GM21737 (cell line): ENCODE results near the gene MINDY1.

Source experiments
- ATAC-seq: cut with Tn5 transposase; IDR thresholded peaks from one replicate; pipeline ENCODE4 v1.9.1; 2021; ENCODE audit warnings: mild to moderate bottlenecking, moderate library complexity; ENCODE audit not compliant: unreplicated experiment

MINDY1 gene

GRCh38 chr1:151012684-151013471 lies 6.2 kb upstream of the MINDY1 start:
- no peak for ATAC-seq

DNA sequence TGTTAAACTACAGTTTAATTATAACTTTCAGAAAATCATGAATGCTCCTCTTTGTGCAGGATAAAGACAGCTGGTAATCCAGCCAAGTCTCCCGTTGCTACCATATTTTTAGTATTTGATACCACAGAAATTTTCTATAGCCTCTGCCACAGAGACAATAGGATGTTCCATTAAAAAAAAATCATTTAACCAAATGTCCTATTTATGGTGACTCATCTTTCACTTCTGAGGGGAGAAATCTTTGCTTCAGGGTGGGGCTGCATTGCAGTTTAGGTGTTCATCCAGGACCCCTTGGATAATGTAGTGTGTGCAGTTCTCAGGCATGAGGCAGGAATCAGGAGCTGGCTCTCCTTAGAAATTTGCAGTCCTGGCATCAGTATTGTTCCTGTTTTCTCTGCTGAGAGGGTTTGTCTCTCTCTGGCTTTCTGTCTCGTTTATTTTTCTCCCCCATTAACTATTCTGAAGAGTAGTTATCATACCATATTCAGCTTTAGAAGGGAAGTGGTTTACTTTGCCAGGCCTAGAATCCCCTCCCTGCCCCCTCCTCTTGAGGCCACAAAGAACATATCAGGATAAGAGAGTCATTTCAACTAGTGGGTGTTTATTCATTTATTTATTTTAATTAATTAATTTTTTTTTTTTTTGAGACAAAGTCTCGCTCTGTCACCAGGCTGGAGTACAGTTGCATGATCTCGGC lies 4.6 kb upstream of the MINDY1 start:
- ATAC-seq = no peak

DNA sequence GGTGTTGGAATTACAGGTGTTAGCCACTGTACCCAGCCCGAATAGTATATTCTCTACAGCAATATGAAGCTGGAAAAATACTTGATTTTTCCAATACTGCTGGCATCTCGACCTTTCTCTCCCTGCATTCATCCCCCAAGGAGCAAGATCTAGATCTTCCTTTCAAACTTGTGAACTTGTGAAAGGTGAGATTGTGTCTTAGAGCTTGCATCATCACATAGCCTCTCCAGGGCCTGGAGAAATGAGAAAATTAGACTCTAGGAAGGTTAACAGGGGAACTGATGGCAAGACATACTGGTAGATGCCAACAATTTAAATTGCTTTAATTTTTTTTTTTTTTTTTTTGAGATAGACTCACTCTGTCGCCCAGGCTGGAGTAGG lies 3.6 kb upstream of the MINDY1 start:
- no peak for ATAC-seq

DNA sequence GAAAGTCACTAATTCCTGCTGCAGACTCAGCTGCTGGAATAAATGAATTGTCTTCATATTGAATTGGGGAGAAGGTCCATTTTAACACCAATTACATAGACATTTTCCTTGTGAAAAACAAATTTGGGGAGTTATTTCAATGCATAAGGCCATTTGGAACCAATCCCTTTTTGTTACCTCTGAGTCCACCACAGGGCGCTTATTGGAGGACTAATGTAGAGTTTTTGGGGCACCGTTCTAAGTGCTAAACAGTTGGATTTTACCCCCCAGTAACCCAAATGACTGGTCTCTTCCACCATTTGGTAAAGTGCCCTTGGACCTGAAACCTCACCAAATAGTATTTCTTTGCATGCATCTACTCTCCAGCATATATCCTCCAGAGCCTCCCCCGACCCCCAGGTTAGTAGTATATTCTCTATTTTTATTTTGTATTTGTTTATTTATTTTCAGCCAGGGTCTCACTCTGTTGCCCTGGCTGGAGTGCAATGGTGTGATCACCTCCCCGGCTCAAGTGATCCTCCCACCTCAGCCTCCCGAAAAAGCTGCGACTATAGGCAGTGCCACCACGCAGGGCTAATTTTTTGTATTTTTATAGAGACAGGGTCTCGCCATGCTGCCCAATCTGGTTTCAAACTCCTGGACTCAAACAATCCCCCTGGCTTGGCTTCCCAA lies 3.1 kb upstream of the MINDY1 start:
- ATAC-seq = no peak

DNA sequence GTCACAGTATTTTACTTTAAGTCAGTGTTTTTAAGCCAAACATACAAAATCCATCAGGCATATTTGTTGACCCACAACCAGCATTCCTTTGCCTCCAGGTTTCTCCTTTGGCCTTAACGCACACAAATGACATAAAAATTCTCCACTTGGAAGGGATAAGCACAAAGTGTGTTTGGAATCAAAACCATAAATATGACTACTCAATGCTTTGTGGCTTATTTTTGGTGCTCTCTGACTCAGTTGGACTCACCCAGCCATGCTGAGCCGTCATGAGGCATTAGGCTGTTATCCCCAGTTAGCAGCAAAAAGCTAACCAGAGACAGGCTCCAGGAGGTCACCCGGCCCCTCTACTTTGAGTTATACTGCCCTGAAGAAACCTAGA lies 2.5 kb upstream of the MINDY1 start:
- ATAC-seq = no peak

DNA sequence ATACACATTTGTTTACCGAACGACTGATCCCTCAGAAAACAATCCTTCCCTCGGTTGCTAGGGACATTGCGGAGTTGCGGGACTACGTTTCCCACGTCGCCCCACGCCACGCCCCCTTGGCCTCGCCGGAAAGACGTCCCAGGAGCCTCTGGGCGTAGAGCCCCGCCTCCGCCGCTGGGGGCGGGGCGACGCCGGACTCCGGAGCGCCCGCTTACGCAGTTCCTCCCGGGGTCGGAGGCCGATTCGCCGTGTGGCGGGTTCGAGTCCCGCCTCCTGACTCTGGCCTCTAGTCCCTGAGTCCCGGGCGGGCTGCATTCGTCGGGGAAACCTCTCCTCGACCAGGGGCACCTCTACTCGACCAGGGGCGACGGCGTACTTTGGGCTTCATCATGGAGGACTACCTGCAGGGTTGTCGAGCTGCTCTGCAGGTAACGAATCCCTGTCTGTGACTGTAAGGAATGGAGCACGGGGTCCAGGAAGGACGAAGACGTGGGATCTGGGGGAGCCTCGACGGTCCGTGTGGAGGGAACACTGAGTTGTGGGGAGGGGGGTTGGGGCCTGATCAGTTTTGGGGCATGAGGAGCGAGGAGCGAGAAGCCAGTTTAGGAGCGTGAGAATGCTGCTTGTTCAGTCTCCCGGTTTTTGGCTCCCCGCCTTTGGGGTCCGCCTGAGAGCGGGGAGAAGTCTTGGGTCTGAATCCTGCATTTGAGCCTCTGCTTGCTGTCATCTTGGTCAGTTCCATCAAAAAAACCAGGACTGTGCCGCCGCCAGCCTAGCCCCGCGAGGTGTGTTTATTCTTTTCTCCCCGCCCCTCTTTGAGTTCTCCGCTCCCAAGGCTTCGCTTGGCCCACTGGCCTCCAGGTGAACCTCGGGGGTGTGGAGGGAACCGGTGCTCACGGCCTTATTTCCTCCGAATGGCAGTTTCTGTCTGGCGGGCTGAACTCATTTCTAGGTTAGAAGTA lies 1.8 kb upstream of the MINDY1 start, which contains the start of gene PRUNE1:
TSS of gene PRUNE1 (plus strand) at position 206 of the 962 bp plus-strand sequence. CDS start at position 390, 184 bp downstream.
- peak; percentile 84 for ATAC-seq

GRCh38 chr1:151007853-151008243 lies 1.1 kb upstream of the MINDY1 start:
- peak; percentile 2 for ATAC-seq

DNA sequence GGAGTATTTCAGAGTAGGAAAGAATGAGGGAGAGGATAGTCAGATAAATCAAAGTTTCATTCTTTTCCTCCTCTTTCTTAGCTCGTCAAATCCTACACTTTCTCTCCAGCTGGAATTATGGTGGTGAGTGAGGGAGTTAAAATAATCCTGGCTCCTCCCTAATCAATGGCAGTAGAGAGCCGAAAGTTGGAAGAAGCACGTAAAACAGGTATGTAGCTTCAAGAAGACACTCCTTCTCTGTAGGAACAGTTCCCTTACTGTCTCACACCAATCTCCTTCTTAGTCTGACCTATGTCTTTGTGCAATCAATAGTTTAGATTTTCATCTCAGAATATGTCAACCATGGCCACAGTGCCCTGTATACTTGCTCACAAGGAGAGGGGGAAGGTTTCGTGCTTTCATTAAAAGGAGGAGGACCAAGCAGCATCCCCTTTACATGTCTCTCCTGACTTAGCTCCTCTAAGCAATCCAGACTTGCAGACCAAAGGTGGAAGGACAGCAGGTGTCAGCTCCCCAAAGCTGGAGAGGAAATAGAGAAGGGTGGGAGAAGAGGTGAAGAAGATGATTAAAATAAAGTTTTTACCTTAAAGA lies 878 bp downstream of the MINDY1 start:
- no peak for ATAC-seq

DNA sequence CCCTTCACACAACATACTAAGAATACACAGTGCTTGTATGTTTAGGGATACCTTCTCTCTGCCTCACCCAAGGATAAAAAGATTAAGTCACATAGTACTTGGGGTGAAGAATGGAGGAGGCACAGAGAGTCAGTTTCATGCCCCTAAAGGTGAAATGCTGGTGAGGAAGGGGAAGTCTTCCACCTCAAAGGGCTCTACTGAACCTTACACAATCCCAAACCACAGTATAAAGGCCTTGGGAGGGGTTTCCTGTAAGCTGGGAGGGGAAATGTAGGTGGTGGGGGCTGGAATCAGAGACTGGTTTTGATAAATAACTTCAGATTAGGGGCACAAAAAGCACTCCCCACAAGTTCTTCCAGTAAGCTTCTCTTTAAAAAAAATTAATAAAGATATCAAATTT lies 3.5 kb downstream of the MINDY1 start:
- ATAC-seq = no peak

DNA sequence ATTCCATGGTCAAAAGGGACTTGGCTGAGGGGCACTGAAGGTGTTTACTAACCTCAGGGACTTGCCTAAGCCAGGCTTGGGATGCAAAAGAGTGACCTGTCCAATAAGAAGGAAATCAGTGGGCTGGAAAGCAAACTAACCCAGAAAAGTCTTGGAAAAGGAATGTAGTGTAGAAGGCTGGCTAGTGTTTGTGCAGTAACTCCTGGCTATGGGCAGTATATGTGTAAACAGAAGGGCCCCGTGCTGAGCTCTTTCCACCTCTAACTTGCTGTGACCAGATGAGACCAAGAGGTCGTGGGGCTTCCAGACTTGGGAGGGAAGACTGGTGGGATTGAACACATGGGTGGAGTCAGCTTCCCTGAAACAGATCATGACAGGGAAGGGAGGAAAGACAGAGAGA lies 4.1 kb downstream of the MINDY1 start:
- no peak for ATAC-seq

GRCh38 chr1:151002051-151002450 lies 4.7 kb downstream of the MINDY1 start:
- no peak for ATAC-seq

DNA sequence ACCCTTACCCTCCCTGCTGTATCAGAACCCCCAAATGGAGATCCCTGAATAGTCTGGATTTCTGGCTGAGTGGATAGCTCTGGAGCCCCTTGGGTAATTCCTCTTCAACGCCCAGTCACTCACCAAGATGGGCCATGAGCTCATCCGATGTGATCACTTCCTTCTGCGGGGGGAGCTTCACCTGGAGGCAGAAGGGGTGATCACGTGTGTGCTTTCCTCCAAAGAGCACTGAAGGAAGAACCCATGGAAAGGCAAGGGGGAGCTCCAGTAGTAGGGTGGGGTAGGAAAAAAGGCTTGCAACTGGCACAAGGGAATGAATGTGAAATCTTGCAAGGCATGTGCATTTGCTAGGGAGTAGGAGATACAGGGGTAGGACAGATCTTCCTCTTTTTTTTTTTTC lies 5.1 kb downstream of the MINDY1 start:
- ATAC-seq = no peak

DNA sequence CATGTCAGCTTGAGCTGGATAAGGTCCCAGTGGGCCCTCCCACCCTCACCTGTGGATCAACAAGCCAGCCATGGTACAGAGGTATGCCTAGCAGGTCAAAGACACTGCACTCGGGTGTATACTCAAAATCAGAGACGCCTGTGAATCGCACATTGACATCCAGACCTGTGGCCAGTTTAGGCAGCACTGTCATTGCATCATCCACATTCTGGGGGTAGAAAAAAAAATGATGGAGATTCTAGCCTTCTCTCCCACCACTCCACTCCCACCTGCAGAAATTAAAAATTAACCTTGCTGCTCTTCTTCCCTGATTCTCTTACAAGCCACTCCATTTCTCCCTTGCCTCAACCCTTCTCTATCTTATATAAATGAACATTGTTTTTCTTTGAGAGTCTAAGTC lies 6.3 kb downstream of the MINDY1 start:
- no peak for ATAC-seq

DNA sequence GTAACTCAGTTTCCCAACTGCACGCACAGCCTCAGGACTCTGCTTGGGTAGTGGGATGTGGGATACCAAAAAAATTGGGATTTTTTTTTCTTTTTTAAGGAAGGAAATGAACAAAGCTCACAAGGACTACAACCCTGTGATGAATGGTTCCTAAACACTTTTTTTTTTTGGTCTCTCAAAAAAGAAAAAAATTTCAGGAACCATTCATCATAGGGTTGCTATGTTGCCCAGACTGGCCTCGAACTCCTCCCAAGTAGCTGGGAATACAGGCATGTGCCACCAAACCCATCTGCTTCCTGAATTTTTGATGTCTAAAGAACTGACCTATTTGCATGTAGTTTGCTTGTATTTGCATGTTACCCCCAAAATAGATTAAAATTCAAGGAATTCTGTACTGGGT lies 6.8 kb downstream of the MINDY1 start:
- no peak for ATAC-seq

DNA sequence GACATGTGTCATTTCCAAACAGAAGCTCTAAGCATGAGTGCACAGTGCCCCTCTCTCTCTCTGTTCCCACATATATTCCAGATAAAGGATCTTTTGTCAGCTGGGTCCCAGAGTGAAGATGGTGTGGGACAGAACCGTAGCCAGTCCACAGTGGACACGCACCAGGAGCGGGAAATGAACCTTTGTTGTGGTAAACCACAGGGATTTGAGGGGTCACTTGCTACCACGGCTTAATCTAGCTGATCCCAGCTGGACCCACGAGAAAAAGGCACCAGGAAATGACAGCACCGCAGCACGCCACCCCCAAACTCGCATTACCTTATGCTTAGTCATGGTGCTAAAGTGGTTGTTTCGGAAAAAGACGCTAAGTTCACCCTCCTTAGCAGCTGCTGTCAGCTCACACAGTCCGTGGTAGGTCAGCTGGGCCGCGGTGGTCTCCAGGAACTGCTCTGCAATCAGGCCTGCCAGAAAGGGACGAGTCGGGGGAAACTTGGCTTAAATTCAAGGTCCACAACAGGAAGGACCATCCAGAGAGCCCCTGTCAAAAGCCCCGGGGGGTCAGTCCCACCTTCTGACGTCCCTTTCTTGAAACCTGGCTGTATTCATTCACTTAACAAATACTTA lies 7.5 kb downstream of the MINDY1 start:
- ATAC-seq = no peak

- ATAC-seq = no peak
Measured at GRCh38 chr1:150997949-150998348, 8.8 kb downstream of the MINDY1 start.

DNA sequence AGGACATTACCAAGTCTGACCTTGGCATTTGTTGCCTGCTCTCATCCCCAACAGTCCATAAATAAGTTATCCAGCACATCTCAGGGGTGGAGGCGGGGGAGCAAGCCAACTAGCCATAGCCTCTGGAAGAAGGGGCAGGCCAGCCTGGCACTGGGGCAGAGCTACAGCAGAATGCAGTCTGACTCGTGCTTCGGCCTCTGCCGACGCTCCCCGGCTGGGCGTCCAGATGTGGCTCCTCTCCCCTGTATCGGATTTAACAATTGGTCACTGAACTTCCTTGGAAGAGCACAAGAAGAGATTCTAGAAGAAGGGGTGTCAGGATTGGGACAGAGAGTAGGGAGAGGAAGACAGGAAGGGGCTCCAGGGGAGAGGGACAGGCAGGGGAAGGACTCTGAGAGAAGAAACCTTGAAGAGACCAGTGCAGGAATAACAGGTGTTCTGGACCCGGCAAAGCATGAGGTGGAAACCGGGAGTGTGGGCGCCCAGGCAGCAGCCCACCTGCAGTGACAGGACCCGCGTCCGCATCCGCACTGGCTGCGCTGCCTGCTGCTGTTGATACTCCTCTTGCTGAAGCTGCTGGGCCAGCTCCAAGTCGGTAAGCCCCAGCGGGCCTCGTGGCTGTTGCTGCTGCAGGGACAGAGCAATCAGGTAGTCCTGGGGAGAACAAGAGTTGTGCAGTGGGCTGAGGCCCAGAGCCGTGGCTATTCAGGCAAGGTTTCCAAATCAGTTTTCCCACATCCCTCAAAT lies 9.4 kb downstream of the MINDY1 start:
- ATAC-seq = no peak

DNA sequence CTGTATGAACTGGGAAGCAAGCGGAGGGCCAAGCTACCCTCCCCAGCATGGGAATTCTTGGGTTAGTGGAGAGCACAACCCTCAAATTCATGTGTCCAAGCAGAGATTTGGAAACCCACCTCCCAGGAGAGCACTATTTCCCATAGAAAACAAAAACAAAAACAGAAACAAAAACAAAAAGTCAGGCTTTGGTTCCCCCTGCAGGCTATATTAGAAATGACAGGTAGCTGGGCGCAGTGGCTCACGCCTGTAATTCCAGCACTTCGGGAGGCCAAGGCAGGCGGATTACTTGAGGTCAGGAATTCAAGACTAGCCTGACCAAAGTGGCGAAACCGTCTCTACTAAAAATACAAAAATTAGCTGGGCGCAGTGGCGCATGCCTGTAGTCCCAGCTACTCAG lies 10.8 kb downstream of the MINDY1 start:
- ATAC-seq = no peak

DNA sequence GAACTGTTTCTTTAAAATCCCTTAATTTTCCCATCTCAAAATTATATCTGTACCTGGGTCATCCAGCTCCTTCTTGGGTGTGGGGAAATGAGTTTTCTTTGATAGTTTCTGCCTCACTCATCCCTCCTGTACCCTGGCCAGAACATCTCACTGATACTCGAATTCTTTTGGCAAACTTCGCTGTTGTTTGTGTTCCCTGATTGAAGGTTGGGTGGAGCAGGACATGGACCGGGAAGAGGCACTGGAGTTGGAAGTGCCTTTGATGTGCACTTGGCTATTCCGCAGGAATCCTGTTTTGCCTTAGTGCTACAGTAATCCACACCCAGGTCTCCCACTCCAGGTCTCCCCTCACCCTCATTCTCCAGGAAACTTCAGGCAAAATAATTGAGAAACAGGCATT lies 11.2 kb downstream of the MINDY1 start:
- no peak for ATAC-seq
